COLO668 (cell line): ENCODE measurements around the gene FRY.

ENCODE experiments used
- DNase-seq: peaks from one replicate; lab custom pipeline; 2025; ENCODE audit not compliant: unreplicated experiment; lab: John Stamatoyannopoulos, UW

FRY gene

DNA sequence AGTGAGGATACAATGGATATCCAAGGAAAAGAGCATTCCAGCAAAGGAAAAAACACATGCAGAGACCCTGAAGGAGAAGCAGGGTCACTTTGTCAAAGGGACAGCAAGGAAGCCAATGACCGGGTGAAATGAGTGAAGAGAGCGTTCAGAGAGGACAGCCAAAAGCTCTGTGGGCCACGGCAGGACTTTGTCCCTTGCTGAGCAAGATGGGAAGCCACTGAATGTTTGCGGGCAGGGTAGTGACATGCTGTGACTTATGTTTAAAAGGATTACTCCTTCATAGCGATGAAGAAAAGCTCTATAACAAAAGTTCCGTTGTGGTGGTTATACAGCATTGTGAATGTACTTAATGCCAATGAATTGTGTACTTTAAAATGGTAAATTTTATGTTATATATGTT, 267.1 kb downstream of the FRY start:
- DNase-seq = no peak

DNA sequence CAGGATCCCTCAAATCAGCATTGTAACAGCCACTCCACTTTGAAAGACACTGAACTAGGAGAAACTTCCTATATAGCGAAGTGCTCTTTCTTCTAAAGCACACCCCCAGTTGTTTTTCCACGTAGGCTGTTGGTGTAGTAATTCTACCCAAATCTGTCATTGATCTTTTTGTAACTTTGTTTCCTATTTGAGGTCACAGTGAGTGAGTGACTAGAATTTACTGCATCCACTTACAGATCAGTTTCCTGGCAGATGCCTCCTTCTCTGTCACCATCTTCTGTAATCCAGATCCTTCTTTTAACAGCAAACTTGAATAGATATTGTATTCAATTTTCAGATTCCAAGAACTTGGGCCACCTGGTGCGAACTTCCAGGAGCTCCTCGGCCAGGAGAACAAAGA, 268.3 kb downstream of the FRY start:
- DNase-seq = no peak

DNA sequence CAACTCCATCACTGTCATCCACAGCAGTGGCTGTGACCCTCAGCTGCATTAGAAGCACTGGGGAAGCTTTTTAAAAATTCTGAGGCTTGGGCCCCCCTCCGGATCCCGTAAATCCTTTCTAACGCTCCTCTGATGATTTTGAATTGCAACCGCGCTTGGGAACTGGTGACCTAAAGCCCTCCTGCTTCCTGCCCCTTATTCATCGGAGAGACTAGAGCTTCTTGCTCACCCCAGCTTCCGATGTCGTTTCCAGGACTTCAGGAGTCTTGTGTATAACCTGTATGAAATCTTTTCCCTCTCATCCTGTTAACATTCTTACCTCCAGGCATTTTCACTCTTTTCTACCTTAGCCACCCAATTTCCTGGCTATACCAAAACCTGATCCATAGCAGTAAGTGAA, 268.8 kb downstream of the FRY start:
- DNase-seq = no peak

DNA sequence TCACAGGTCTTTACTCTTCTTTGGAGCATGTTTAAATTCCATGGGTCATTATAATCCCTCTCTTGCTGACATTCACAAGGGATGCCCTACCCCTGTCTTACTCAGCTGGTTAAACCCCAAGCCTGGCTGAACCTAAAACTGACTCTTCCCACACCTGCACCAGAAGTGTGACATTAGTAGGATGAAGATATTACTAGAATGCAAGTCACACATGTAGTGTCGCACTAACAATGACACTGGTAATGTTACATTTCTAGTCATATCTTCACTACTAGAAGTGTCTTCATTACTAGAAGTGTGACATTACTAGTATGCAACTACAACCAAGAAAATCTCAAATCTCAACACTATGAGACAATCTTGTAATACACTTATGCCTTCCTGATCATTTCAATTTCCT, 269.3 kb downstream of the FRY start:
- DNase-seq = no peak

DNA sequence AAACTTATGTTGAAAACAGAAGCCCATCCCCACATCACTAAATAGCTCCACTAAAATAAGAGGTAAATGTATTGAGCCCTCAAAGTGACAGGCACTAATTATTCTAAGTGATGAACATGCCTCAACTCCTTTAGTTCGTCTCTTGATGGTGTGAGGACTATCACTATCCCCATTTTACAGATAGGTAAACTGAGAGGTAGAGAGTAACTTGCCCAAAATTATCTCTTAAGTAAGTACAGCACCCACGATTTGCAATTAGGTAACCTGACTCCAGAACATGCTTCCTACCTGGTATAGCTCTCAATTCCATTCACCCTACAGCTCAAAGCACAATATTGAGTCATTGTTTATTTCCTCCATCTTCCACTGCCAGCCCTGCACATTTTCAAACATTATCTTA, 270.9 kb downstream of the FRY start:
- no peak for DNase-seq

DNA sequence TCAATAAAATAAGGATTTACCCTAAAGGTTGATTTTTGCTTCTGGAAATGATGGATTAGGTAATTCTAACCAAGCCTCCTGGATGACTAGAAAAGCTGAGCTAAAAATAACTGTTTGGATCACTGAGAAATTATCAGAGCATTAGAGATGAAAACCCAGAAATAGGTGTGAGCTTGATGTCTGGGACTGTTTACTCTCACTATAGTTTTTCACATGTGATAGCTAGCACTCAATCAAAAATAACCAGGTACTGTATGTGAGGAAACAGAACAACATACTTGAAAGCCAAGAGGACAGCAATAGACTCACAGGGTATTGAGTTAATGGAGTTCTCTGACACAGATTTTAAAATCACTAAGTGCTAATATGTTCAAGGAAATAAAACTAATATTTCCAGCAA, 274.1 kb downstream of the FRY start:
- DNase-seq = no peak

DNA sequence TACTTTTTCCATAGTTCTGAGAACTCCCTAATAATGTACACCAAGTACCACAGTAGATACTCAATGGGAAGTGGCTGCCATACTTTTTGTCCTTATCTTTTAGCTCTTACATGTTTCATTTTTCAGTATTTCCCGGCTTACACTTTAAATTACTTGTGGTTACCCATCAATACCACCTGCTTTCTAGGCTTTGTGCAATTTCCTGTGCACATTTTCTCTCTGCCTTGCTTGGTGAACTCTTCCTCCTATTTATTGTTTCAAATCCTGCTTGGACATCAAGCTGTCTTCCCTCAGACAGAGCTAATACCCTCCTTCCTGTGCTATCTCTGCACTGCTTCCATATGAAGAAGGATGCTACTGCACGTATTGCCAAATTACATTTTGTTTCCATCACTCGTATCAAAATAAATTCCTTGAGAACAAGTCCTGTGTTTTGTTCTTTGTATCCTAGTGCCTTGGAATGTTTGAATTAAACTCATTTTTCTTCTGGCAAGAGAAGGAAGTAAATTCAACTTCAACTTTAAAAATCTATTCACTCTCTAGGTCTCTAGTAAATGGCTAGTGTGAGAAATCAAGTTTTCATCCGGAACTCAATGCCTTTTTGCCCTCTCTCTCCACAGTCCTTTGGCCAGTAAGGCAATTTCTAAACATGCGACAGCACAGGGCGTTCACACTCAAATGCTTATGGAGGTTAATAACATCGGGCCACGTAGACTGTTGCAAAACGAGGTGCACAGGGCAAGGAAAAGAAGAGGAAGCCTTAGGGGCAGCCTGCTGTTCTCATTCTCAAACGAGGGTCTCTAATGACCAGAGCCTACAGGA, 277.9 kb downstream of the FRY start:
- no peak for DNase-seq

DNA sequence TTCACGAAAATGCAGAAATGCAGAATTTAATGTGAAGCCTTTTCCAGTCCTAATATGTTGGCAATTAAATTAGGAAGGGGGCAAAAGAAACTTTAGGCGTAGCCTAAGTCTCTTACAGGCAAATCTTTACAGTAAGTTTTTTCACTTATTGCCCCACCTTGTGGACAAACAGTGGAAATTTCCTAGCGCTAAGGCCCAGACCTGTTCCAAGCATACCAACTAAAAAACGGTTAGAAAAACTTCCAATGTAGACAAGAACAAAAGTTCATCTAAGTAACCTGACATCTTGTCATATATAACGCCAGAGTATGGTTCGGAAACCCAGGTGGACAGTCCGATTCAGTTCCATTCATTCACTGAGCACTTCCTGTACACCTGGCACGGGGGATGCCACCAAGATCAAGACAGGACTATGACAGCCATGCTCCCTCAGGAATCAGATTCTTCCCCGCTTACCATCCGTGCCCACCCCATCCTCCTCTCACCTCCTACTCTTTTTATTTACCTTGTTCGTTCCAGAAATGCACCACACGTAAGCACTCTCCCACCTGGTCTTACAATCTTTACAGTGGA, 278.6 kb downstream of the FRY start:
- DNase-seq = no peak

DNA sequence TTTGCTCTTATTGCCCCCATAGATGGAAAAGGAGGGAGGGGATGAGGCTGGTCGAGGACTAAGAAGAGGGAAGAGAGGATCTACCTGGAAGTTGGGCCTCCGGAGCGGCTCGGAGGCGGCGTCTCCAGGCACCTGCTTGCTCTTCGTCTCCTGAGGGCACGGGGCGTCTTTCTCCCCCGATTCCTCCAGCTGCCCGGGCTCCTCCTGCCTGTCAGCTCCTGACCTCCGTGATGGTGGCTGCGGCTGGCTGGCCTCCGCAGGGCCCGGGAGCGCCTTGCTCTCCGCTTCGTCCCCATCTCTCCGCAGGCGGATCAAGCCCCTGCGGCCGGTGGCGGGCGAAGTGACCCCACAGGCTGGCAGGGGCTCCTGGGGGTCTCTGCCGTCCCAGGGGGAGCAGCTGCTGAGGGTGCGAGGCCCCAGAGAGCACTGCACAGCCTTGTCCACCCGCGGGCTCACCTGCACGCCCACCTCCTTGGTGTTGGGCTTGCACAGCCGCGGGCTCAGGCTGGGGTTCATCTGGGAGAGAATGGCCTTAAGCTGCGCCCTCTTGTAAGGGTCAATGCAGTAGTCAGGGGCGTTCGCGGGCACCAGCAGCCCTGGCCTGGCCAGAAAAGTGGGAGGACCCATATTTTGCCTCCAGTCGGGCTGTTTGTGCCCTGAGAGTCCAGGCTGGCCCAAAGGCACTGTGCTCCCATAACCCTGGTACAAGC, 279.8 kb downstream of the FRY start:
- DNase-seq = no peak

DNA sequence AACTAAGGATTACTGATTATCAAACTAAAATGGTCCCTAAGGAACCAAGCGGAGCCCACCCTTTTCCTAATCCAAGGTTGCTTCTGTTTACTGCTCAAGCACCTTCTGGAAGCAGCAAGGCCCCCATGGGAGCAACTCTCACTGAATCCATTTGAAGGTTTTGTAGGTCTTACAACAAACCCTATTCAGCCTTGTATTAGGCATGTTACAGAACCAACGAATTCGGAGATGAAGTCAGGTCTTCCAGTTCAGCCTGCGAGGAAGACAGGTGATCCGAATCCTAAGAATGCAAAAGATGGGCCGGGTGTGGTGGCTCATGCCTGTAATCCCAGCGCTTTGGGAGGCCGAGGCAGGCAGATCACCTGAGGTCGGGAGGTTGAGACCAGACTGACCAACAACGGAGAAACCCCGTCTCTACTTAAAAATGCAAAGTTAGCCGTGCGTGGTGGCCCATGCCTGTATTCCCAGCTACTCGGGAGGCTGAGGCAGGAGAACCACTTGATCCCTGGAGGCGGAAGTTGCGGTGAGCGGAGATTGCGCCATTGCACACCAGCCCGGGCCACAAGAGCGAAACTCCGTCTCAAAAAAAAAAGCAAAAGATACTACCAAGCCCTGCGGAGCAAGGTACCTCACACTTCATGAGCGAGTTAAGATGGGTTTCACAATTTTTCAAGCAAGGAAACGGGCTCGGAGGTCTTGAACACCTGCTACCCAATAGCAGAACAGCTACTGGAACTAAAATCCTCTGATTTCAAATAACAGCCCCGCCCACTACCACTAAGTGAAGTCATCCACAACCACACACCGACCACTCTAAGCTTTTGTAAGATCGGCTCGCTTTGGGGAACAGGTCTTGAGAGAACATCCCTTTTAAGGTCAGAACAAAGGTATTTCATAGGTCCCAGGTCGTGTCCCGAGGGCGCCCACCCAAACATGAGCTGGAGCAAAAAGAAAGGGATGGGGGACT, 283.0 kb downstream of the FRY start:
- peak; percentile 60 for DNase-seq

DNA sequence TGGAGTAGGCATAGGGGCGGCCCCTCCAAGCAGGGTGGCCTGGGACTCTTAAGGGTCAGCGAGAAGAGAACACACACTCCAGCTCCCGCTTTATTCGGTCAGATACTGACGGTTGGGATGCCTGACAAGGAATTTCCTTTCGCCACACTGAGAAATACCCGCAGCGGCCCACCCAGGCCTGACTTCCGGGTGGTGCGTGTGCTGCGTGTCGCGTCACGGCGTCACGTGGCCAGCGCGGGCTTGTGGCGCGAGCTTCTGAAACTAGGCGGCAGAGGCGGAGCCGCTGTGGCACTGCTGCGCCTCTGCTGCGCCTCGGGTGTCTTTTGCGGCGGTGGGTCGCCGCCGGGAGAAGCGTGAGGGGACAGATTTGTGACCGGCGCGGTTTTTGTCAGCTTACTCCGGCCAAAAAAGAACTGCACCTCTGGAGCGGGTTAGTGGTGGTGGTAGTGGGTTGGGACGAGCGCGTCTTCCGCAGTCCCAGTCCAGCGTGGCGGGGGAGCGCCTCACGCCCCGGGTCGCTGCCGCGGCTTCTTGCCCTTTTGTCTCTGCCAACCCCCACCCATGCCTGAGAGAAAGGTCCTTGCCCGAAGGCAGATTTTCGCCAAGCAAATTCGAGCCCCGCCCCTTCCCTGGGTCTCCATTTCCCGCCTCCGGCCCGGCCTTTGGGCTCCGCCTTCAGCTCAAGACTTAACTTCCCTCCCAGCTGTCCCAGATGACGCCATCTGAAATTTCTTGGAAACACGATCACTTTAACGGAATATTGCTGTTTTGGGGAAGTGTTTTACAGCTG, 283.9 kb downstream of the FRY start, which contains the start of the genes BRCA2 and ZAR1L:
BRCA2 (plus strand) TSS at position 271 of the 790 bp plus-strand sequence. CDS start 953 bp downstream, outside the sequence.
ZAR1L (minus strand) TSS at position 126 of the 790 bp plus-strand sequence. CDS start 3,438 bp downstream, outside the sequence.
- DNase-seq = peak; percentile 98

DNA sequence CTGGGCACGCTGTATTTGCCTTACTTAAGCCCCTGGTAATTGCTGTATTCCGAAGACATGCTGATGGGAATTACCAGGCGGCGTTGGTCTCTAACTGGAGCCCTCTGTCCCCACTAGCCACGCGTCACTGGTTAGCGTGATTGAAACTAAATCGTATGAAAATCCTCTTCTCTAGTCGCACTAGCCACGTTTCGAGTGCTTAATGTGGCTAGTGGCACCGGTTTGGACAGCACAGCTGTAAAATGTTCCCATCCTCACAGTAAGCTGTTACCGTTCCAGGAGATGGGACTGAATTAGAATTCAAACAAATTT, 284.4 kb downstream of the FRY start:
- peak; percentile 76 for DNase-seq

DNA sequence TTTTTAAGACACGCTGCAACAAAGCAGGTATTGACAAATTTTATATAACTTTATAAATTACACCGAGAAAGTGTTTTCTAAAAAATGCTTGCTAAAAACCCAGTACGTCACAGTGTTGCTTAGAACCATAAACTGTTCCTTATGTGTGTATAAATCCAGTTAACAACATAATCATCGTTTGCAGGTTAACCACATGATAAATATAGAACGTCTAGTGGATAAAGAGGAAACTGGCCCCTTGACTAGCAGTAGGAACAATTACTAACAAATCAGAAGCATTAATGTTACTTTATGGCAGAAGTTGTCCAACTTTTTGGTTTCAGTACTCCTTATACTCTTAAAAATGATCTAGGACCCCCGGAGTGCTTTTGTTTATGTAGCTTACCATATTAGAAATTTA, 284.9 kb downstream of the FRY start:
- no peak for DNase-seq

DNA sequence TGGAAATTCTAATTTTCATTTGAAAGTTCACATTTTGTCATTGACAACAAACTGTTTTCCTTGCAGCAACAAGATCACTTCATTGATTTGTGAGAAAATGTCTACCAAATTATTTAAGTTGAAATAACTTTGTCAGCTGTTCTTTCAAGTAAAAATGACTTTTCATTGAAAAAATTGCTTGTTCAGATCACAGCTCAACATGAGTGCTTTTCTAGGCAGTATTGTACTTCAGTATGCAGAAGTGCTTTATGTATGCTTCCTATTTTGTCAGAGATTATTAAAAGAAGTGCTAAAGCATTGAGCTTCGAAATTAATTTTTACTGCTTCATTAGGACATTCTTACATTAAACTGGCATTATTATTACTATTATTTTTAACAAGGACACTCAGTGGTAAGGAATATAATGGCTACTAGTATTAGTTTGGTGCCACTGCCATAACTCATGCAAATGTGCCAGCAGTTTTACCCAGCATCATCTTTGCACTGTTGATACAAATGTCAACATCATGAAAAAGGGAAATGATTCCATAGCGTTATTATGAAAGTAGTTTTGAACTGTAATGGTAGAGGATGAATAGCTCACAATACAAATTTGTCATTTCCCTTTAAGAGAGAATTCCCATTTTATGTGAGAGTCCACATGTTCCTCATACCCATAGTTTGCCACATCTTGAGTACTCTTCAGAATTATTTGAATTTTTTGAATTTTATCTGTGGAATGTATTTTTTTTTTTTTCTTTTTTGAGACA, 286.3 kb downstream of the FRY start:
- no peak for DNase-seq

DNA sequence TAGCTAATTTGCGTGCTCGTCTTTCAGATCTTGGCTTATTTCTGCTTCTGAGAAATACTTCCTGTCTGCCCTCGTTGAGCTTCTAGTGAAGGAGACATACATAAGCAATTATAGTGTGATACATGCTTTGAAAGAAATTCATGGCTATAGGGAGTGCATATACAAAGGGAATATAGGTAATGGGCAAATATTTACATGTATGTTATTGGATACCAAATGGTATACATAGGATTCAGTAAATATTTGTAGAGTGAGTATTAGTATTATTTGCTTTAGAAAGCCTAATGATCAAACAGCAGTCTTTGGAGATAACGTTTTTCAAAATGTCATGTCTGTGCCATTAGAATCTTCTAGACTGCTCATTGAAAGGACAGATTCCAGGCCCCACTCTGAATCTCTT, 289.0 kb downstream of the FRY start:
- DNase-seq = no peak

DNA sequence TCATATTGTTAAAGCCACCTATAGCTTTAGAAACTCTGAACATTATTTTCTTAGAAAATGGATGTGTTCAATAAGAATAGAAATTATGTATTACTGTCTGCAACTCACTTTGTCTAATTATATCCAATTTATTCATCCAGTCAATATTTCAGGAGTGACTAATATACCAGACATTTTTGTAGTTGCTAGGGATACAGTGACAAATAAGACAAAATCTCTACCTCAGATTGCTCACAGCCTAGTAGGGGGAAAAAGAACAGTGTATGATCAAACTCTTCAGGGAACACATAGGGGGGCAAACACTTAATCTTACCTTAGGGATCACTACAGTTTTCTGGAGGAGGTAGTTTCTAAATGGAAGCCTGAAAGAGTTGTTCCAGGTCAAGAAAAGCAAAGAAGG, 292.3 kb downstream of the FRY start:
- DNase-seq = no peak

DNA sequence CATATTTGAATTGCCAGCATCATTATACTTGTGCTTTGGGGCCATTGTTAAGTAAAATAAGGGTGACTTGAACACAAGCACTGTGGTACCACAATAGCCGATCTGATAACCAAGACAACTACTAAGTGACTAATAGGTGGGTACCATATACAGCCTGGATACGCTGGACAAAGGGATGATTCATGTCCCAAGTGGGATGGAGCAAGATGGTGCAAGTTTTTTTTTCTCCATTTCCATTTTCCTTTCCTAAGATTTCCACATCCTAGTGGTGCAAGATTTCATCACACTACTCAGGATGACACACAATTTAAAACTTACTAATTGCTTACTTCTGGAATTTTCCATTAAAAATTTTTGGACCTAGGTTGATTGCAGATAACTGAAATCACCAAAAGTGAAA, 298.9 kb downstream of the FRY start:
- DNase-seq = no peak

DNA sequence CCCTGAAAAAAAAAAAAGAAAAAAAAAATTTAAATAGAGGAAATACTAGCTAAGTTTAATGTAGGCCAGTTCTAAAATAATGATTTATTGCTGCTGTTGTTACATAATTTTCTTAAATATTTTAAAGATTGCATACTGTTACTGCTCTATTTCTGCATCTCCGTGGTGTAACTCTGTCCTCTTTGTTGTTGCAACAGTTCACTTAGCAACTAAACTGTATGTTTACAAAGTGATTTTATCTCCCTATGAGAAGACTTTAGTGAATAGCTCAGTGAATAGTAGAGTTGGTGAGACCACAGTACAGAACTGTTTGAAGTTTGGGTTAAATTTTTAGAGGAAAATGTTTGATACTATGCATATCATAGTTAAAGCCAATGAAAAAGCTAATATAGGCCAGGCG, 303.1 kb downstream of the FRY start:
- no peak for DNase-seq

DNA sequence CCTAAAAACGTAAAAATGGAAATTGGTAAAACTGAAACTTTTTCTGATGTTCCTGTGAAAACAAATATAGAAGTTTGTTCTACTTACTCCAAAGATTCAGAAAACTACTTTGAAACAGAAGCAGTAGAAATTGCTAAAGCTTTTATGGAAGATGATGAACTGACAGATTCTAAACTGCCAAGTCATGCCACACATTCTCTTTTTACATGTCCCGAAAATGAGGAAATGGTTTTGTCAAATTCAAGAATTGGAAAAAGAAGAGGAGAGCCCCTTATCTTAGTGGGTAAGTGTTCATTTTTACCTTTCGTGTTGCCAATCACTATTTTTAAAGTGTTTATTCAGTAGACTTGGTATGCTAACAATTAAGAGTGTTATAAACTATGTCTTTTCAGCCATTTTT, 309.3 kb downstream of the FRY start:
- no peak for DNase-seq

DNA sequence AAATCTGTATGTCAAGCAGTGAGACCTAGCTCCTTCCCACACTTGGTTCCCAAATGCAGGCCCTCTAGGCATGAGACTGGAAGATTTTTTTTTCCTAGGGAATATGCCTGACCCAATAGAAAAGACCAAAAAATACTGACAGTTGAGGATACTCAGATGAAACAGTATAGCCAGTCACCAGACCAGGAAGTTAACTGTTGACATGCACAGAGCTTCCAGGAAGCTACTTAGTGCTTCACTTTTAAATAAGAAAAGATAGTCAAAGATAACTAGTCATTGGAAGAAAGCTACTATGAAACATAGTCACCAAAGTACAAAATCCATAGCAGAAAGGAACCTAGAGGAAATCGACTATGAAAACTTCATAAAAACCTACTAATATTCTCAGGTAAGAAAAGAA, 316.1 kb downstream of the FRY start:
- DNase-seq = no peak
